M059J (cell line): ENCODE measurements around the gene SNX1. TPM values are rescaled to one million over a fixed set of nuclear protein-coding genes. Genes with fewer than 3 reads are reported as not detected.
"Not testable (repeated sequence)": the region's sequence is repeated elsewhere in the genome, so short reads cannot be mapped to it uniquely, and the experiment has no call there.

Experiments used
- DNase-seq: peaks from one replicate; pipeline ENCODE4 v3.0.0-alpha.2; 2012; ENCODE audit warnings: low read depth
- total RNA-seq: library from RNA; depleted of rRNA; stranded (reverse); fragments of >200 nt; shearing (Covaris generic); gene quantifications from 2 replicates; pipeline ENCODE4 v1.2.3, GENCODE V29; 2014

Gene SNX1
- total RNA-seq, 1 experiment from 2014 or later, result 29.8 TPM

DNA sequence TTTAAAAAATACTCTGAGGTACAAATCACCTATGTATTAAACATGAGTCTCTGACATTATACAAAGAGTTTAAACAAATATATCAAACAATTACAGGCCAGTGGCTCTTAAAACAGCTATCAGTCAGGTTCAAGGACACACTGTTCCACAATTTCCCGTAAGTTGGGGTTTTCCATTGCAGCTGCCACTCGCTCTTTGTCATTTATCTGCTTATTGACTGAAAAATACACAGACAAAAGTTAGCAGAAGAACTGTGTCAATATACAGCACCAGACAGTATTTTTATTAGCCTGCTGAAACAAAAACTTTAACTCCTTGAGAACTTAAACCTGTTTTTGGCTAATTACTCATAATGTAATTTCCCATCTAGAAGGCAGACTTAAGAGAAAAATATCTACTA, 23.0 kb upstream of the SNX1 start:
- DNase-seq, result peak; percentile 26

DNA sequence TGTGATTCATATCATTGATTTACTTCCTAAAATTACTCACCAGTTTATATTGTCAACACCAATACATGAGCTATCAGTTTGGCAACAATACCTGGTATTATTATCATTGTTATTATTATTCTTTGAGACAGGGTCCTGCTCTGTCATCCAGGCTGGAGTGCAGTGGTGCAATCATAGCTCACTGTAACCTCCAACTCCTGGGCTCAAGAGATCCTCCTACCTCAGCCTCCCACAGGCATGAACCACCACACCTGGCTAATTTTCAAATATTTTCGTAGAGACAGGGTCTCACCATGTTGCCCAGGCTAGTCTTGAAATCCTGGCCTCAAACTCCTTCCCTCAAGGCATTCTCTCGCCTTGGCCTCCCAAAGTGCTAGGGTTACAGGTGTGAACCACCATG, 22.3 kb upstream of the SNX1 start:
- DNase-seq, result not testable (repeated sequence)

DNA sequence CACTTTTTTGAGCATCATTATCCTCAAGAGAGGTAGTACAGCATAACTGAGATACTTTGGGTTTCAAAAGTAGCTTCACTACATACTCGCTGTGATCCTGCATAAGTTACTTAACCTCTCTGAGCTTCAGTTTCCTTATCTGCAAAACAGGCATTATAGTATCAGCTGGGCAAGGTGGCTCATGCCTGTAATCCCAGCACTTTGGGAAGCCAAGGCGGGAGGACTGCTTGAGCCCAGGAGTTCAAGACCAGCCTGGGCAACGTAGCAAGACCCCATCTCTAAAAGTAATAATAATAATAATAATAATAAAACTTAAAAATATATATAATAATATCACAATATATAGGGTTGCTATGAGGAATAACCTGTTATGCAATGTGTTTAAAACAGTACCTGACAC, 13.0 kb upstream of the SNX1 start:
- no peak for DNase-seq

DNA sequence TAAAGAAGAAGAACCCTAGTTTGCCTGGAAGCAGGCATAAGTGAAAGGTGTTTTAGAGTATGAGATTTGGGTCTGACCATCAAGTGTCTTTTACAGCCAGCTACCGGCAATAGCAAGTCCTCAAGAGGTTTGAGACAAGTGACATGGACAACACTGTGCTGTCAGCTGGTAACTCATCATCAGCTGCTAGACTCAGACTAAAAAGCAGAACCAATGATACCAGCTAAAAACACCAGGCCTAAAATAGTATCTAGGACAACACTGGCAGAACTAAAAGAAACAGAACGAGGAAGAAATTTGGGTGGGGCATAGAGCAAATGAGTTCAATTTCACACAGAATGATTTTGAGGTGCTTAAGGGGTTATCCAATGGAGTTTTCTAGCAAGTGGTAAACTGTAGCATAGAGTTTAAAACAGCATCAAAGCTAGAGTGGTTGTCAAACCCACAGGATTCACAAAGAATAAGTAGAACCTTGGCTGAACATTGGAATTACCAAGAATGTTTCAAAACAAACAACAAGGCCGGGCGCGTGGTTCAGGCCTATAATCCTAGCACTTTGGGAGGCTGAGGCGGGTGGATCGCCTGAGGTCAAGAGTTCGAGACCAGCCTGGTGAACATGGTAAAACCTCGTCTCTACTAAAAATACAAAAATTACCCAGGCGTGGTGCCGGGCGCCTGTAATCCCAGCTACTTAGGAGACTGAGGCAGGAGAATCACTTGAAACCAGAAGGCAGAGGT, 6.1 kb upstream of the SNX1 start:
- DNase-seq, result no peak

DNA sequence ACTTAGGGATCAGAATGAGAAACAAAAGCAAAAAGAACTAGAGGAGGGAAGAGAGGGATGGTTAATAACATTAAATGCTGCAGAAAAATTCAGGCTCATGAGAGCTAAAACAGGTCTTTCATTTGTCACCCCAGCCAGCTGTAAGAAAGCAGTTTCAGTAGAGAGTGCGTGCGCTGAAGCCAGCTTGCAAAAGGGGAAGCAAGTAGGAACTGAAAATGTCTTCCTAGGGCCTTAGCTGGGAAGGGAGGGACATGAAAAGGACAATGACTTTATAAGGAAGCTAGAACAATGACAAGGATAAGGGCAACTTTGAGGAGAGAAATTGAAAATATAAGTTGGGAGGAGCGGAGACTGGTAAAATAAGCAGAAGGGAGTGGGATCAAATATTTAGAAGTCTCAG, 5.3 kb upstream of the SNX1 start:
- DNase-seq, result no peak

DNA sequence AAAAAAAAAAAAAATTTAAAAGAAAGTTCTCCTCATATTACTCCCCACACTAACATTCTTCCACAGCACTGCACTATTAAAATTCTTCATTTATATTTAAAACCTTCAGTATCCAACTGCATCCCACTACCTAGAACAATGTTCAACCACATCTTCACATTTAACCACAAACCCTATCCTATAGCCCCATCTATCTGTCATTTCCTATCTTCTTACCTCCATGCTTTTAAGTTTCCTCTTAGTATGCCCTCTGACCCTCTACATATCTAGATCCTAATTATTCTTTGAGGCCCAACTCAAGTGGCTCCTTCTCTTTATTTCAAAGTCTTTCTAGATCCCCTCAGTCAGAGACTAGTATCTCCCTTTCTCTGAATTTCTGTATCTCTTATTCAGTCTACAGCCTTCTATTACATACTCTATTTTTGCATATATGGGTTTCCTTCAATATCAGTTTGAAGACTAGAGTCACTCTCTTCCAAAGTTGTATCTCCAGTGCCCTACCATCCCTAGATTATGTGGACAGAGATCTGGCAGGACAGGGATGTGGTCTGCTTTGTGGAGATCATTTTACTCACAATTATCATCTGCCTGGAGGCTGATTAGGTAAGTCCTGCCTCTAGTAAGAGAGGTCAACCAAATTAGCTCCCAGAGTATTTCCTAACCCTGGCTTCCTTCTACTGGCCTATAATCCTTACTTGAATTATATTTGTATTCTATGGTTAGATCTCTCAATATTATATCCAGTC, 3.5 kb upstream of the SNX1 start:
- peak; percentile 21 for DNase-seq

DNA sequence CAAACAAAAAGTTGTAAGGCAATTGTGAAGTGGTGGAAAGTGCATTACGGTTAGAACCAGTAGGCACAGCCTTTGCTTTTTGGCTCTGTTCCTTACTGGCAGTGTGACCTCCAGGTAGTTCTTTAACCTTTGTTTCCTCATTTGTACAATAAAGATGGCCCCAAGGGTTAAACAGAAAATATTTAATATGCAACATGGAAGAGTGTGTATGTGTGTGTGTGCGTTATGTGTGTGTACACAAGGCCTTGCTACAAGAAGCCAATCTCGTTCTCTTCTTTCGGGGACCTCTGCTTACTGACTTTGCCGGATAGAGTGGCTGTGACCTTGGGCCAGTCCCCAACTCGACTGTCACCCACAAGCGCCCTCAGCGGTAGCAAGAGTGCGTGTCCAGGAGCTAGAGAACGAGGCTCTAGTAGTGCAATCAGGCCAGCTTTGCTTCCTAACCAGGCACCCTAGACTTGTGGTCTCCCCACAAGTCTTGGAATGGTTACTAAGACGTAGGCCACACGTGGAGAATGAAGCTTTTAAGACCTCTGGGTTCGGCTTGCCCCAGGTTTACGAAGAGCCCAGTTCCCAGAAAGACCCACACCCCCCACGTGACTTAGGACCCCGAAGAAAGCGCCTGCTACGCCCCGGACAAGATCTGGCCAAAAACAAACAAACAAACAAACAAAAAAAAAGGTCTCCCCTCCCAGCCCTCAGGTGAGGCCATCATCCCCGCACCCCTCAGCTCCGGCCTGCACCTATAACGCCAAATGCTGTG, 2.7 kb upstream of the SNX1 start:
- DNase-seq, result peak; percentile 63

DNA sequence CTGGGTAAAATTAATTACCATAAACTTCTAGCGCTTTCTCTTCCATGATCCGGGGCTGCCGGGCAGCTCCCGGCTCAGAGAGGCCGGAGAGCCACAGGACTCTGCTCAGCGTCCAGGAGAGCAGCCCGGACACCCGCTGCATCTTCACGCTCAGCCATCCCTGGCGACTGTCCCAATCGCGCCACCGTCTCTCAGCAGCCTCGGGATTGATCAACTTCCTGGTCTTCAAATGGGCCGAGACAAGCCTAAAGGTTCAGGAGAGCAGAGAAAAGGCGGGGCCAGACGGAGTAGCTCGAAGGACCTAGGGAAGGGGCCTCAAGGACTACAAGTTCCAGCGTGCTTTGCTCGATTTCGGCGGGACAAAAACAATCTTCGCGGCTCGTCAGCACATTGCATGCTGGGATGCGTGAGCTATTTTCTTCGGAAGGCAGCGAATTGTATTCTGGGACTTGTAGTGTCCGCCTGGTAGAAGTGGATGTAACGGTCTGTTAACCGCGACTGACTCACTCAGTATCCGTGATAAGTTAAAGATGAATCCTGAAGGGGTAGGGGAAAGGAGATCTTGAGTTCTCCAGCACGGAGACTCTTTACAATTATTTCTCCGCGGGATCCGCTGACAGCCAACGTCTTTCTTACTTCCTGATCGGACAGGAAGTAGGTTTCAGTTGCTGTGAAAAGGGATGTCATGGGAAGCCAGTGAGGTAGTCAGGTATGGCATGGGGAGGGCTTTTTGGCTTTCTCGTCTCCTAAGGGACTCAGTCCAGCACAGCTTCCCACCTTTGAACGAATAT, 2.0 kb upstream of the SNX1 start, which contains the start of gene CIAO2A:
CIAO2A (minus strand) TSS at position 212 of the 791 bp plus-strand sequence; CDS start at position 142, 70 bp downstream.
- peak; percentile 99 for DNase-seq

DNA sequence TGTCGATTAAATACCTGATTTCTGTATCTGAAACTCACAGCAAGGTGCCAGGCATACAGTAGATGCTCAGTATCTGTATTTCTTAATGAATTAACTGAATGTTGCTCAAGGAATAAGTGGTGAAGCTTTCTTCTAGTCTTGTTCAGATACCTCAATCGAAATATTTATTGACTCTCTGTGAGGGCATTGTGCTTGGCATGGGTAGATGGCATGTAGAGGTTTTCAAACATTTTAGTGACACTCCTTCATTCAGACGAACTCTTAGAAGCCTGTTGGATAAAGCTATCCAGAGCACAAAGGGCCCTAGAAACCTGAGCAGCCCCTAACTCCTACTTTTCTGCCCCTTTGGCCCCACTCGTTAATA, 369 bp upstream of the SNX1 start:
- no peak for DNase-seq

DNA sequence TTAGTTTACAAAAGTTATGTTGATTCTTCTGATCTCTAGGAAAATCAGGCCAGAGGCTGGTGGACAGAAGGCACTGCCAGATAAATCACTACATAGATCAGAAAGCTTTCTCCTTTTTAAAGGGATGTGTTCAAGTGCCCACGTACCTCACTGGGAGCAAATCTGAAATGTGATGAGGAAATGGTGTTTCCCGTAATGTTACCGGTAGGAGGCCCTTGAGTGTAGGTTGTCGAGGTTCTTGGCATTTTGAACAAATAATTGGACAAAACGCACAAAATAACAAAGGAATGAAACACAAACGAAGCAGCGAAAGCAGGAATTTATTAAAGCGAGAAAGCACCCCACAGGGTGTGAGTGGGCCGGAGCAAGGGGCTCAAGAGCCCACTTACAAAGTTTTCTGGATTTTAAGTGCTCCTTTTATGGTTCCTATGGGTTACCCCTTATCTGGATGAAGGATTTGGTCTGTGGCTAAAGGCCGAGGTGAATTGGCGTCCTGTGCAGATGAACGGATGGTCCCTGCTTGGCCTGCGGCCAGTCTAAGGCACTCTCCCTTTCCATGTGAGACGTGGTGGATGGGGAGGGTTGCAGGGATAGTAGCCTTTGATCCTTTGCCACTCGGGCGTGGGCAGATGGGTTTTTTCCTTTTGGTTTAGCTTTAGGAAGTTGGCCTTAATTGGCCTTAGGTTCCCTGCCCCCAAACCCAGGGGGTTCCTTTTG, 1.0 kb downstream of the SNX1 start:
- peak; percentile 49 for DNase-seq

DNA sequence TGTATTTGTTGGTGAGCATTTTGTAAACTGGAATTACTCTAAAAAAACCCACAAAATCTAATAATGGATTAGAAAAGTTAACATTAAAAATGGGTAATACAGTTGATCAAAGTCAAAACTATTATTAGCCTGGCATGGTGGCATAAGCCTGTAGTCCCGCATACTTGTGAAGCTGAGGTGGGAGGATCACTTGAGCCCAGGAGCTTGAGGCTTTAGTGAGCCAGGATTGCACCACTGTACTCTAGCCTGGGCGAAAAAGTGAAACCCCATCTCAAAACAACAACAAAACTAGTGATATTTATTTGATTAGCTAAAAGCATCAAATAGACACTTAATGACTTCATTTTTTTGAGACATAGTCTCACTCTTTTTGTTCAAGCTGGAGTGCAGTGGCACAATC, 3.6 kb downstream of the SNX1 start:
- no peak for DNase-seq

DNA sequence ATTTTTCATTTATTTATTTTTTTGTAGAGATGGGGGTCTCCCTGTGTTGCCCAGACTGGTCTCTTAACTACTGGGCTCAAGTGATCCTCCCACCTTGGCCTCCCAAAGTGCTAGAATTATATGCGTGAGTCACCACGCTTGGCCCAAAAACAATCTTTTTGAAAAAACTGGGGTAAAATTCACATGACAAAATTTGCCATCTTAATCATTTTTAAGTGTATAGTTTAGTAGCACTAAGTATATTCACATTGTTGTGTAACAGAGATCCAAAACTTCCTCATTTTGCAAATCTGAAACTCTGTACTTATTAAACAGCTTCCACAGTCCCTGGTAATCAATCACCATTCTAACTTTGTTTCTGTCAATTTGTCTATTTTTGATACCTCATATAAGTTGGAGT, 5.2 kb downstream of the SNX1 start:
- DNase-seq, result no peak

DNA sequence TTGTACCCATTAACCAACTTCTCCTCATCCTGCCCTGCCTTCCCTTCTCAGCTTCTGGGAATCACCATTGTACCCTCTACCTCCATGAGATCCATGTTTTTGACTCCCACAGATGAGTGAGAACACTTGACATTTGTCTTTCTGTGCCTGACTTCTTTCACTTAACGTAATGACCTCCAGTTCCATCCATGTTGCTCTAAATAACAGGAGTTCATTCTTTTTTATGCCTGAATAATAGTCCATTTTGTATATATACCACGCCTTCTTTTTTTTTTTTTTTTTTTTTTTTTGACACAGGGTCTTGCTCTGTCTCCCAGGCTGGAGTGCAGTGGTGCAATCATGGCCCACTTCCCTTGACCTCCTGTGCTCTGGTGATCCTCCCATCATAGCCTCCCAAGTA, 6.7 kb downstream of the SNX1 start:
- no peak for DNase-seq

DNA sequence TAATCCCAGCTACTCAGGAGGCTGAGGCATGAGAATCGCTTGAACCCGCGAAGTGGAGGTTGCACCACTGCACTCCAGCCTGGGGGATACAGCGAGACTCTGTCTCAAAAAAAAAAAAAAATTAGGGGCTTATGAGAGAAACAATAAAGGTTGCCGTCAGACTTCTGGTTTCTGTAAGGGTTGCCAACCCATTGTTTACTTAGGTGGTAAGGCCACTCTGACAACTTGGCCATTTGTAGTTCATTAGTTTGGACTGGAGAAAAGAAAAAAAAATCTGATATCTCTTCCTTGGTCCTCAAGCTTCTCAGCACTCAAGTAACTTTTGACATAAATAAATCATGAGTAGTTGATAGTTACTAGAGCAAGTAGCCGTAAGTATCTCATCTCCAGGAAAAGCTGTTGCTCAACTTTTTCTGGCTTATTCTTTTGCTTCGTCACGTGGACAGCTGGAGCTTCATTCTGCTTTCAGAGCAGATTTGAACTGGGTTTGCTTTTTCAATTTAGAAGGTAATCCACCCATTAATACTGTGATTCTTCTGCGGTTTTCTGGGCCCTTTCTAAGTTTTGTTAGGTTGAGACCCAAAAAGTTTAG, 9.4 kb downstream of the SNX1 start:
- no peak for DNase-seq

DNA sequence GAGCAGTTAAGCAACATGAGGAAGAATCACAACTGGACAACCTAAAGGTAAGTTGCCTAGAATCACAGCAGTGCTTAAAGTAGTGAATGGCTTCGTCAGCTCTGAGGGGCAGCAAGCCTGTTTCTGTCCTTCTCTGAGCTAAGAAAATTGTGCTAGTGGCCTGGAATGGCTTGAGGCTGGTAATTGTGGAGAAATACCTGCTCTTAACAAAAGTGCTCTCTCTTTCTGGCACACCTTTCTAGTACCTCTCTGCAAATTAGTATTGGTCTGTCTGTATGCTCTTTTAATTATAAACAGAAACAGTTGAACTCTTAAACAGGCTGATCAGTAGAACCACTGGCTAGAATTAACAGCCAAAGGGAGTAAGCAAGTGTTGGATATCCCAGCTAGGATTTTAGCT, 11.6 kb downstream of the SNX1 start:
- DNase-seq, result no peak

DNA sequence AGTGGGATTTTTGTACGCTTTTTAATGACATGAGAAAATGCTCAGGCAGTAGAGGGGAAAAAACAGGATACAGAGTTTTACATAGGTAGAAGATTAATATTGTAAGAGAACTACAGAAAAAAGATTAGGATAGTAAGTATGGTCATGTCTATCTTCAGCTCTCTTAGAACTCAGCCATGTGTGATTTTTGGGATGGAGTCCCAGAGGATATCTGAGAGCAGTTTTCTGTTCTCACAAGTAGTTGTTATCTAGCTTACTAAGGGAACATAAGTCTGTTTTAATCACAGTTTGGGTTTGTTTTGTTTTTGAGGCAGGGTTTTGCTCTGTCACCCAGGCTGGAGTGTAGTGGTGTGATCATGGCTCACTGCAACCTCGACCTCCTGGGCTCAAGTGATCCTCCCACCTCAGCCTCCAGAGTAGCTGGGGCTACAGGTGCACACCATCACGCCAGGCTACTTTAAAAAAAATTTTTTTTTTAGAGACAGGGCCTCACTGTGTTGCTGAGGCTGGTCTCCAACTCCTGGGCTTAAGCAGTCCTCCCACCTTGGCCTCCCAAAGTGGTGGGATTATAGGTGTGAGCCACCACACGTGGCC, 14.4 kb downstream of the SNX1 start:
- not testable (repeated sequence) for DNase-seq

DNA sequence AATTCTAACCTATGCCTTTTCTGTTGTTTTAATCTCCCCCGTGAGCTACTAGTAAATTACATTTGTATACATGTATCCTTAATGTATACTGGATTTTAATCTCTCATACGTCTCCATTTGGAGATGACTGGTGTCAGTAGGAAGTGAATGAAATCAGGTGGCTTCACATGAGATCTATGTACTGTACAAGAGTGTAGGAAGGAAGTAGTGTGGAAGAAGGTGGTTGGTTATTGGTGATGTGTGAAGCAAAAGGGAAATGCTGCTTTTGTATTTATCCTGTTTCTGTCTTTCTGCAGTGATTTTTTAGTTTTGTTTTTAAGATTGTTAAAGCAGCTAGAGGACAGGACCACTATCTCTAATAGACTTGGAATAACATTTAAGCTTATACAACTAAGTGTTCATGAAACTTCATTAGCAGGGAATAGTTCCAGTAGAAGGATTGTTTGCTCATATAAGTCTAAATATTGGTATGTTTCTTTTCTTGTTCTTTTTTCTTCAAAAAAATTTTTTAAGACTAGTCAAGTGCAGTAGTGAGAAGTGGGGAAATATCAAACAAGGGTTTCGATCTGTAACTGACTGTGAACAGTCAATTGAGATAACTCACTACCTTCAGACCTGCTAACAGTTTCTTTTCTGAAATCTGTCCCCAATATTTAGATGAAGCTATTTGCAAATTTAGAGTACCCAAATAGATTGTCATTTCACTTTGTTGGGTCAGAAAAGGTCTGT, 15.3 kb downstream of the SNX1 start:
- DNase-seq, result no peak

DNA sequence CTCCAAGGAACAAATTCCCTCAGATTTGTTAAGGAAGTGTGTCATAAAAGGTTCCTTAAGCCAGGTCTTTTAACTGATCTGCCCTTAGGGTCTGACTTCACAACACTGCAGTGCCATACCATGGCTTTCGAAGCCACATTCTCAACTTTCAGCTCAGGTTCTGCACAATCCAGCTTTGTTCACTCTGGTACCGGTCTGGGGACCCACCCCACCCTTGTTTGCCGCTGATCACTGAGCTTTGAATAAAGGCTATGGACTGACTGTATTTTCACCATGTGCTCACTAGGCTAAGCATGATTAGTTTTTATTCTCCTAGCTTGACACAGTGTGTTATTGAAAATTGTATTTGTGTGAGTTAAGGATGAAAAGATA, 15.9 kb downstream of the SNX1 start:
- no peak for DNase-seq

DNA sequence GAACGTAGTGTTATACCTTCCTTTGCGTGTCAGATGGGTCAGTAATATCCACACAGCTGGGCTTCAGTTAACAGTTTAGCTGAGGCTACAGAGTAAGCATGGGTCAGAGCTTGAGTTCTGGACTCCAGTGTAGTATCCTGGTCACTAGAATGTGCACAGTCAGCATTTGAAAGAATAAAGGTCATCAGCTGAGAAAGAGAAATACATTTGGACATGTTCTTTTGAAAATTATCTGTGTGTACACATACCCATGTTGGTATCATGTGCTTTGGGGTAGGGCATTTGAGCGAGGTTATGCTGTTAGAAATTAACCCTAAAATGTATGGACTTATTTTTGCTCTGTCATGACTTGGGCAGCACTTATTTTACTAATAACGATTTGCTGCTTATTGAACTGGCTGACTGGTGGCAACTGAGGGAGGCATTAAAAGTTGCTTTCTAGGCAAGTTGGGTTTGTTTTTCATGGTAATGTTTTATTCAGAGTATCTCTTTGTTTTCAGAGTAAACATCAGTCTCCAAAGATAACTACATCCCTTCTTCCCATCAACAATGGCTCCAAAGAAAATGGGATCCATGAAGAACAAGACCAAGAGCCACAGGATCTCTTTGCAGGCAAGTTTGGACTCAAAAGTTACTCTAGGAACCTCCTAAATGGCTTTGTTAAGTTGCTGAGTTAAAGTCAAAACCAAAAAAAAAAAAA, 16.4 kb downstream of the SNX1 start:
- no peak for DNase-seq
